ENCODE measurements around the gene NRBP1.
"Not testable (repeated sequence)": the region's sequence is repeated elsewhere in the genome, so short reads cannot be mapped to it uniquely, and the experiment has no call there.

NRBP1 gene

DNA sequence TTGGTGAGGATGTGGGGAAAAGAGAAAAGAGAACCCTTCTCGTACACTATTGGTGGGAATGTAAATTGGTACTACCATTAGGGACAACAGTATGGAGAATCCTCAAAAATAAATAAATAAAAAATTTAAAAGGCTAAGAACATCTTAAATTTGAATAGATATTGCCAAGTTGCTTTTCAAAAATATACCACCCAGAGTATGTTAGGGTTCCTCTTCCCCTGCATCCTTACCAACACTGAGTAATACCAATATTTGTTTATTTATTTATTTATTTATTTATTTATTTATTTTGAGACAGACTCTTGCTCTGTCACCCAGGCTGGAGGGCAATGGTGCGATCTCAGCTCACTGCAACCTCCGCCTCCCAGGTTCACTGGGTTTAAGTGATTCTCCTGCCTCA, 5.5 kb upstream of the NRBP1 start:
- no peak for DNase-seq

GRCh38 chr2:27425039-27425438, 3.4 kb upstream of the NRBP1 start:
- not testable (repeated sequence) for DNase-seq

DNA sequence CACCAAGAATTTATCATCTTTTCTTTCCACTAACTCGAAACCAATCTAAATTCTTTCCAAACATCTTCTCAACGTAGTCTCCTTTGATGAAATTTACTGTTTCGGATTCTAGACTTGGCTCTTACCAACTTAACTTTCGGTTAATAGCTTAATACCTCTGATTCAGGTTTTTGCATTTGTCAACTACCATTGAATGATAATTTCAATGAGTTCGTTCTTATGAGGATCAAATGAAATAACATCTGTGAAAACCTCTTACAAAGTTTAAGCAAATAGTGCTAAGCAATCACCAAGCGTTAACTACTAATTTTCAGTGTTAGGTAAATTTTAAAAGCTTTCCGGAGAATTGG, 593 bp upstream of the NRBP1 start:
- no peak for DNase-seq

- peak; percentile 49 for DNase-seq
Measured at GRCh38 chr2:27428978-27429541, 629 bp downstream of the NRBP1 start.

DNA sequence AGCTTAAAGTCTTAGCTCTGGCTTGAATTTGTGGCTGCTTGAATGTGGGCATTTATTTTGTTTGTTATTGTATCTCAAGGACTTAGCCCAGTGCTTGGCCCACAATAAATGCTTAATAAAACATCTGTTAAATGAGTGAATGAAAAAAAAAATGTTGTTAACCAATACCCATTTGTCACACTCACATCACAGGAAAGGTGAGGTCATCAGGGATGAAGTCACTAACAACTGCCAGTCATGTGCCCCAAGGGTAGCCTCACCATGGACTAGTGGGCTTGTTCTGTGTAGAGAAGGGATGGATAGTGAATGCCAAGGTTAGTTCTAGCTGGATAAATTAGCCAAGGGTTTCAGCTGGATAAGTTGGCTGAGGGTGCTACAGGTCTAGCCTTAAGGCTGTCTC, 3.0 kb downstream of the NRBP1 start:
- no peak for DNase-seq

DNA sequence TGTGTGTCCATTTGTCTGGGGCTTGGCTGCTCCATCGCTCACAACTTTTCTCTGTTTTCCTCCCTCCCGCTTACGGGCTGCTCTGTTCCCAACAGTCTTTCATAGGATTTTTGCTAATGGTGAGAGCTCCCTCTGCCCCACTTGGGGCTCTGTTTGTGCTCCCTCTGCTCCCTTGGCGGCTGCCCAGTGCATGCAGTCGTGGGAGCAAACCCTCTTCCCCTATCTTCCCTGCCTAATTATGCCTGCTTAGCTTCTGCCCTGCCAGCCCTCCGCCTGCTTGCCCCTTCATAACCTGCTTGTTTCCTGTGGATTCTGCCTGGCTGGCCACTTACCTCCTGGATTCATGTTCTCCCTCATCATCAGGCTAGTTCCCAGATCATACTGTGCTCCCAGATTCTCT, 7.2 kb downstream of the NRBP1 start:
- no peak for DNase-seq

GRCh38 chr2:27441226-27441926, 12.9 kb downstream of the NRBP1 start:
- no peak for DNase-seq

- DNase-seq, result peak; percentile 59
Measured at GRCh38 chr2:27441958-27442919, 13.8 kb downstream of the NRBP1 start, which contains the start of gene KRTCAP3. Gene KRTCAP3, plus strand, starts transcription at chr2:27442381. Its CDS starts 32 bp downstream, at chr2:27442413.

DNA sequence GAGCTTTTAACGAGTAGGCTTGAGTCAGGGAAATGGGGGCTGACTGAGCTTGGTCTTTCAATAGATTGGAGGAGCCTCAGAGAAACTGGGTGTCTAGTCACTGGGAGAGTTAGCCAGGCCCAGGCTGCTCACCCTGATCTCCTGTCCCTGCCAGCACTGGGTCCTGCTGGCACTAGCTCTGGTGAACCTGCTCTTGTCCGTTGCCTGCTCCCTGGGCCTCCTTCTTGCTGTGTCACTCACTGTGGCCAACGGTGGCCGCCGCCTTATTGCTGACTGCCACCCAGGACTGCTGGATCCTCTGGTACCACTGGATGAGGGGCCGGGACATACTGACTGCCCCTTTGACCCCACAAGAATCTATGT, 14.5 kb downstream of the NRBP1 start:
- no peak for DNase-seq

DNA sequence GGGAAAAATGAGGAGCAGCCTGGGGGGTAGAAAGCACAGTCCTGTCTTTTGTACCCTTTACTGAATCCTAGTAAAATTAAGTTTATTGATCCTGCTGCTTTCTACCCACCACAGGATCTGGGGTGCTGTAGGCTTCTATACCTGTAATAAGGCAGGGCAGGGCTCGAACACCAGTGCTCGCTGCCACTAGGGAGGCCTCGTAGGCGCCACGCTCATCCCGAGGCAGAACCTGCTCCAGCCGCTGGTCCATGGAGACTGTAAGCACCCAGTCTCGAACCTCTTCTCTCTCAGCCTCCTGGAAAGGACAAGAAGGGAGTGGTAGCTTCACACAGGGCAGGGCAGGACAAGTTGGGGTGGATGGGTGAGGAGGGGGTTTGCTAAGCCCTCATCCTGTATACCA, 16.7 kb downstream of the NRBP1 start:
- no peak for DNase-seq

GRCh38 chr2:27445615-27446014, 17.2 kb downstream of the NRBP1 start:
- DNase-seq, result no peak

DNA sequence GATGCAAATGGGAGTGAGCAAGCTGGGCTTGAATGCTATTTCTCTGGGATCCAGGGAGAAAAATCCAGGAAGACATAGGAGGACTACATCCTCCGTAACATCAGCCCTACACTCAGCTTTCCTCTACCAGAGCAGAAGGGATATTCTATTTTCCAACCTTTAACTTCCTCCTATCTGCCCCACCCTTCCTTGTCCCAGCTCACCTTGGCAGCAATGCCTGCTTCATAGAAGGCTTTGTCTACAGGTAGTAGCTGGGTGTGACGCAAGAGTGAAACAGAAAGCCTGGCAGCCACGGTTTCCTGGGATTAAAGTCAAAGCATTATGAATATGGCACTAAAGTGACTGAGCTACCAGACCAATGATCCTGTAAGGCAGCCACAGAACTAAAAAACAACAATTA, 17.6 kb downstream of the NRBP1 start:
- DNase-seq, result peak; percentile 91

GRCh38 chr2:27448381-27448780, 19.9 kb downstream of the NRBP1 start:
- no peak for DNase-seq

- no peak for DNase-seq
Measured at GRCh38 chr2:27451095-27451494, 22.7 kb downstream of the NRBP1 start.

- DNase-seq, result no peak
Measured at GRCh38 chr2:27453968-27454367, 25.5 kb downstream of the NRBP1 start.

- DNase-seq, result peak; percentile 75
Measured at GRCh38 chr2:27461118-27461517, 32.7 kb downstream of the NRBP1 start.

DNA sequence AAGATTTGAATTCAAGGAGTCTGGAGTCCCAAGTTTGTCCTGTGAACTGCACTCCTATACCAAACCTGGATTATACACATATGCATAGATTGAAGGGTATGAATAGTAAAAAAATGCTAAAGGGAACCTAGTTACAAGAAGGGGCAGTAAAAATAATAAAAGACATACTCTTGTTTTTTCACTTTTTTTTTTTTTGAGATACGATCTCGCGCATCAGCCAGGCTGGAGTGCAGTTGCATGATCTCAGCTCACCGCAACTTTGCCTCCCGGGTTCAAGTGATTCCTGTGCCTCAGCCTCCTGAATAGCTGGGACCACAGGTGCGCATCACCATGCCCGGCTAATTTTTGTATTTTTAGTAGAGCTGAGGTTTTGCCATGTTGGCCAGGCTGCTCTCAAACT, 36.0 kb downstream of the NRBP1 start:
- DNase-seq, result no peak

GRCh38 chr2:27471961-27472360, 43.5 kb downstream of the NRBP1 start:
- no peak for DNase-seq

DNA sequence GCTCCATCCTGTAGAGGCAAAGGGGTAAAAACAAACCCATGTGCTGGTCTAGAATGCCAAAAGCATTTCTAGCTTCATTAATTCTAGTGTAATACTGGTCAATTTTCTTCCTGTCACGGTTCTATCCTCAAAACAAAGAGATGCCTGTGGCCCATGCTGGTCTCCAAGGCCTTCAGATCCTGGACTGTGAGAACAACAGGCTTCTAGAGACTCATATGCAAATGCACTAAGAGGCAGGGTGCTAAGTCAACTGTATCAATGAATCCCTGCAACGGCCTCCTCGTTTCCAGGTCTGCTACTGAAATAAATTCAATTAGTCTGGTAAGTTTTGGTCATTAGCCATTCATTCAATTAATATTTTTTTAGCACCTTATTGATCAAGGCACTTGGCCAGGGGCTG, 57.1 kb downstream of the NRBP1 start:
- no peak for DNase-seq

DNA sequence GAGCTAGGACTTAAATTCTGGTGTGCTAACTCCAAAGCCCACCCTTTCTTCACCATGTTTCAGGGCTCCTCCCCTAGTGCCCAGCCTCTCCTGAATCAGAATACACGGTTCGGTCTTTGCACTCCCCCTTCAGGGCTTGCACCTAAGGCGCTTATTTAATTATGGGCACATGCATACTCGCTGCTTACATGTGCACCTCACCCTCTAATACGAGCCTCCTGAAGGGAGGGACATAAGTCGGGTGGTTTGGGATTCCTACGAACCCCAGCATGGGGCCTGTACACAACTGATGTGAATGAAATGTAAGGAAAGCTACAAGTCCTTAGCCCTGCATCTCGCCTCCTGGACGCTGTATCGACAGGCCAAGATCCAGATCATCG, 60.7 kb downstream of the NRBP1 start:
- DNase-seq, result no peak

GRCh38 chr2:27489498-27490397, 61.3 kb downstream of the NRBP1 start, which contains the start of gene IFT172:
Gene IFT172, minus strand, starts transcription at chr2:27489743. Its CDS starts 90 bp downstream, at chr2:27489653.
- DNase-seq, result peak; percentile 99

All from NCI-H2029 (cell line).